HEK293T (cell line): ENCODE measurements around the gene NOG.
A peak's percentile ranks its signal among the peaks of the same experiment; 100 is the strongest.

Experiments used
- ARNT ChIP-seq: fragments of 450-650 bp; IDR thresholded peaks from 2 replicates; pipeline ENCODE4 v1.6.1; 2017; ENCODE audit warnings: mild to moderate bottlenecking
- BHLHE40 ChIP-seq: fragments of 450-650 bp; IDR thresholded peaks from 2 replicates; pipeline ENCODE4 v1.6.1; 2016; ENCODE audit warnings: mild to moderate bottlenecking, moderate library complexity, borderline replicate concordance
- FOXA1 ChIP-seq: fragments of 450-650 bp; IDR thresholded peaks from 2 replicates; pipeline ENCODE4 v1.6.1; 2016; ENCODE audit warnings: mild to moderate bottlenecking
- FOXK2 ChIP-seq: fragments of 450-650 bp; IDR thresholded peaks from 2 replicates; pipeline ENCODE4 v1.6.1; 2016; ENCODE audit warnings: mild to moderate bottlenecking
- FOXM1 ChIP-seq: fragments of 450-650 bp; IDR thresholded peaks from 2 replicates; pipeline ENCODE4 v1.6.1; 2017; ENCODE audit warnings: mild to moderate bottlenecking, borderline replicate concordance
- HDGF ChIP-seq: fragments of 450-650 bp; IDR thresholded peaks from 2 replicates; pipeline ENCODE4 v1.6.1; 2017; ENCODE audit warnings: antibody characterized with exemption, borderline replicate concordance
- LEF1 ChIP-seq: fragments of 450-650 bp; IDR thresholded peaks from 2 replicates; pipeline ENCODE4 v1.6.1; 2017; ENCODE audit warnings: mild to moderate bottlenecking, borderline replicate concordance
- SP1 ChIP-seq: fragments of 450-650 bp; IDR thresholded peaks from 2 replicates; pipeline ENCODE4 v1.6.1; 2017
- SUZ12 ChIP-seq: fragments of 450-650 bp; IDR thresholded peaks from 2 replicates; pipeline ENCODE4 v1.6.1; 2016; ENCODE audit warnings: mild to moderate bottlenecking
- ZNF384 ChIP-seq: fragments of 450-650 bp; IDR thresholded peaks from 2 replicates; pipeline ENCODE4 v1.6.1; 2016

DNA sequence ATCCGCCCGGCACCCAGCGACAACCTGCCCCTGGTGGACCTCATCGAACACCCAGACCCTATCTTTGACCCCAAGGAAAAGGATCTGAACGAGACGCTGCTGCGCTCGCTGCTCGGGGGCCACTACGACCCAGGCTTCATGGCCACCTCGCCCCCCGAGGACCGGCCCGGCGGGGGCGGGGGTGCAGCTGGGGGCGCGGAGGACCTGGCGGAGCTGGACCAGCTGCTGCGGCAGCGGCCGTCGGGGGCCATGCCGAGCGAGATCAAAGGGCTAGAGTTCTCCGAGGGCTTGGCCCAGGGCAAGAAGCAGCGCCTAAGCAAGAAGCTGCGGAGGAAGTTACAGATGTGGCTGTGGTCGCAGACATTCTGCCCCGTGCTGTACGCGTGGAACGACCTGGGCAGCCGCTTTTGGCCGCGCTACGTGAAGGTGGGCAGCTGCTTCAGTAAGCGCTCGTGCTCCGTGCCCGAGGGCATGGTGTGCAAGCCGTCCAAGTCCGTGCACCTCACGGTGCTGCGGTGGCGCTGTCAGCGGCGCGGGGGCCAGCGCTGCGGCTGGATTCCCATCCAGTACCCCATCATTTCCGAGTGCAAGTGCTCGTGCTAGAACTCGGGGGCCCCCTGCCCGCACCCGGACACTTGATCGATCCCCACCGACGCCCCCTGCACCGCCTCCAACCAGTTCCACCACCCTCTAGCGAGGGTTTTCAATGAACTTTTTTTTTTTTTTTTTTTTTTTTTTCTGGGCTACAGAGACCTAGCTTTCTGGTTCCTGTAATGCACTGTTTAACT is 1.0 kb downstream of the NOG start:
- TF ChIP-seq HDGF (no peak), SUZ12 (no peak), FOXA1 (no peak), LEF1 (peak; percentile 91), FOXM1 (no peak), FOXK2 (no peak), ZNF384 (peak; percentile 93), BHLHE40 (no peak), ARNT (no peak), SP1 (no peak)
